Neural cell (in vitro differentiated cells): ENCODE measurements around the gene NAMPT. TPM values are rescaled to one million over a fixed set of nuclear protein-coding genes. Genes with fewer than 3 reads are reported as not detected.

ENCODE experiments used
- H2AFZ ChIP-seq: fragments of 200-600, 300-800 bp; sonication (generic), shearing (Covaris generic); 2 replicates; pipeline ENCODE4 v1.6.0; 2014; ENCODE audit warnings: low read depth, mild to moderate bottlenecking, antibody characterized with exemption, low read length, moderate library complexity
- H3F3A ChIP-seq: fragments of 200-600 bp; shearing (Covaris generic); 2 replicates; pipeline ENCODE4 v1.6.1; 2016; ENCODE audit warnings: mild to moderate bottlenecking, moderate library complexity, mixed read lengths, antibody characterized with exemption, low read length; ENCODE audit not compliant: insufficient read depth, poor library complexity, severe bottlenecking
- H3K27ac ChIP-seq: fragments of 200-600, 300-800 bp; sonication (generic), shearing (Covaris generic); 2 replicates; pipeline ENCODE4 v1.5.1; 2014; ENCODE audit warnings: mild to moderate bottlenecking, low read length, moderate library complexity
- H3K27me3 ChIP-seq: fragments of 300-800, 200-600 bp; sonication (generic), shearing (Covaris generic); 2 replicates; pipeline ENCODE4 v1.6.0; 2014; ENCODE audit warnings: mild to moderate bottlenecking, low read depth, low read length, moderate library complexity; ENCODE audit not compliant: insufficient read depth
- H3K36me3 ChIP-seq: fragments of 300-800, 200-600 bp; sonication (generic), shearing (Covaris generic); 2 replicates; pipeline ENCODE4 v1.5.1; 2014; ENCODE audit warnings: mild to moderate bottlenecking, antibody characterized with exemption, low read length, moderate library complexity; ENCODE audit not compliant: insufficient read depth
- H3K4me2 ChIP-seq: fragments of 300-800, 200-600 bp; sonication (generic), shearing (Covaris generic); 2 replicates; pipeline ENCODE4 v1.6.0; 2014; ENCODE audit warnings: mild to moderate bottlenecking, low read length
- H3K4me3 ChIP-seq: fragments of 300-800, 200-600 bp; sonication (generic), shearing (Covaris generic); 2 replicates; pipeline ENCODE4 v1.5.1; 2014; ENCODE audit warnings: mild to moderate bottlenecking, low read length, moderate library complexity
- H3K79me2 ChIP-seq: fragments of 200-600 bp; shearing (Covaris generic); replicated peaks from 2 replicates; pipeline ENCODE4 v1.6.0; 2014; ENCODE audit warnings: mild to moderate bottlenecking, low read length, moderate library complexity; ENCODE audit not compliant: insufficient read depth
- H3K9ac ChIP-seq: fragments of 300-800, 200-600 bp; sonication (generic), shearing (Covaris generic); 2 replicates; pipeline ENCODE4 v1.6.1; 2016; ENCODE audit warnings: mild to moderate bottlenecking, low read length, mixed read lengths
- H3K9me2 ChIP-seq: fragments of 200-600 bp; shearing (Covaris generic); 2 replicates; pipeline ENCODE4 v1.6.1; 2016; ENCODE audit warnings: mild to moderate bottlenecking, low read length, mixed read lengths; ENCODE audit not compliant: insufficient read depth
- H3K9me3 ChIP-seq: fragments of 200-600, 300-800 bp; sonication (generic), shearing (Covaris generic); 2 replicates; pipeline ENCODE4 v1.6.1; 2016; ENCODE audit warnings: mild to moderate bottlenecking, mixed run types, low read length, moderate library complexity, mixed read lengths
- H4K20me1 ChIP-seq: fragments of 200-600 bp; shearing (Covaris generic); 2 replicates; pipeline ENCODE4 v1.6.1; 2016; ENCODE audit warnings: mild to moderate bottlenecking, mixed run types; ENCODE audit not compliant: insufficient read depth
- CTCF ChIP-seq: fragments of 450-650 bp; IDR thresholded peaks from 2 replicates; pipeline ENCODE4 v1.5.1; 2014; ENCODE audit warnings: antibody characterized with exemption, mild to moderate bottlenecking, moderate library complexity; ENCODE audit not compliant: poor library complexity, severe bottlenecking
- EP300 ChIP-seq: fragments of 450-650 bp; conservative IDR thresholded peaks from 2 replicates; pipeline ENCODE4 v1.6.1; 2014; ENCODE audit warnings: antibody characterized with exemption, mild to moderate bottlenecking, moderate library complexity; ENCODE audit not compliant: poor library complexity, severe bottlenecking
- EZH2 ChIP-seq: fragments of 200-600, 300-800 bp; shearing (Covaris generic), sonication (generic); IDR thresholded peaks from 2 replicates; pipeline ENCODE4 v1.6.1; 2014; ENCODE audit warnings: antibody characterized with exemption, low read length, borderline replicate concordance, mild to moderate bottlenecking; ENCODE audit not compliant: insufficient read depth, poor library complexity, severe bottlenecking
- MXI1 ChIP-seq: fragments of 450-650 bp; conservative IDR thresholded peaks from 2 replicates; pipeline ENCODE4 v1.6.1; 2014; ENCODE audit warnings: antibody characterized with exemption, mild to moderate bottlenecking; ENCODE audit not compliant: poor library complexity, severe bottlenecking
- POLR2AphosphoS5 ChIP-seq: IDR thresholded peaks from 2 replicates; pipeline ENCODE4 v1.6.1; 2012
- RAD21 ChIP-seq: fragments of 450-650 bp; conservative IDR thresholded peaks from 2 replicates; pipeline ENCODE4 v1.6.1; 2014; ENCODE audit warnings: antibody characterized with exemption, mild to moderate bottlenecking, moderate library complexity
- REST ChIP-seq: IDR thresholded peaks from 2 replicates; pipeline ENCODE4 v1.6.1; 2012; ENCODE audit warnings: borderline replicate concordance
- SMC3 ChIP-seq: fragments of 450-650 bp; conservative IDR thresholded peaks from 2 replicates; pipeline ENCODE4 v1.6.1; 2014; ENCODE audit warnings: antibody characterized with exemption, mild to moderate bottlenecking, moderate library complexity; ENCODE audit not compliant: poor library complexity
- TAF1 ChIP-seq: IDR thresholded peaks from 2 replicates; pipeline ENCODE4 v1.6.1; 2012; ENCODE audit warnings: low read depth
- polyA plus RNA-seq: library from polyadenylated mRNA; depleted of rRNA; stranded (reverse); fragments of >200 nt; gene quantifications from 2 replicates; pipeline ENCODE4 v1.2.3, GENCODE V29; 2014

The NAMPT gene
- polyA plus RNA-seq, 1 donor from 2014 or later: 34.0 TPM

DNA sequence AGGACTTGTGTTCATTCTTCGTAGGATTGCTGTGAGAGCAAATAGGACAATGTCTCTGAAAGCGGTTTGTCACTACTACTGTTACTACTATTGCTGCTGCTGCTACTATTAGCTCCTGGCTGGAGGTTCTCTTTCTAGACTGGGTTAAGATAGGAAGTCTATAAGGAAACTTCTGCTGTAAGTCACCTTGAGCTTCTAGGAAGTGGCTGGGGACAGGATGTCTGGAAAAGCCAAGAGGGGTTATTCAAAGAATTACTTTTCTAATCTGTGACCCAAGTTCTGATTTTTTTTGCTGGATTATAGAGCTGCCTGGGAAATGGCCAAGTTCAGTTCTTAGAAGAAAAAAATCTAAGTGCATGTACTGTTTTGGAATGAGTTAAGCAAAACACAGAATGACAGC, 62.2 kb downstream of the NAMPT start:
- Histone ChIP-seq H3F3A (no peaks in the 10 kb centered on the region), H3K9ac (no peak overlapping the region), H3K27me3 (no peaks in the 10 kb centered on the region), H3K4me2 (no peak overlapping the region), H4K20me1 (no peaks in the 10 kb centered on the region), H3K9me2 (no peaks in the 10 kb centered on the region), H2AFZ (no peak overlapping the region), H3K79me2 (no peaks in the 10 kb centered on the region), H3K9me3 (no peaks in the 10 kb centered on the region), H3K36me3 (no peaks in the 10 kb centered on the region), H3K27ac (no peak overlapping the region), H3K4me3 (no peak overlapping the region)
- TF ChIP-seq EZH2 (no peak), SMC3 (no peak), REST (no peak), RAD21 (no peak), CTCF (no peak), POLR2AphosphoS5 (no peak), TAF1 (no peak), EP300 (no peak), MXI1 (no peak)

DNA sequence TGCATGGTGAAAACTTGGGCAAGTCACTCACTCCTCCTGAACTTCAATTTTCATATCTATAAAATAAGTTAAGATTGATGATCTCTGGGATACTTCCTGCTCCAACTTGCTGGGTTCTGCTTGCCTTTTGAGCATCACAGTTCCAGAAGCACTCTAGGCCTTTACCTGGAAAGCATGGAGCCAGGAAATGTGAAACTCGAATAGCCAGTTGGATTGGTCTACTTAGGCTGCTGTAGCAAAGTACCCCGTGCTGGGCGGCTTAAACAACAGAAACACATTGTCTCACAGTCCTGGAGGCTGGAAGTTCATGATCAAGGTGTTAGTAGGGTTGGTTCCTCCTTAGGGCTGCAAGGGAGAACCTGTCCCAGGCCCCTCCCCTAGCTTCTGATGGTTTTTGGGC, 64.5 kb downstream of the NAMPT start:
- H3K27me3 ChIP-seq: no peaks in the 10 kb centered on the region
- no peak overlapping the region for H2AFZ ChIP-seq
- no peak overlapping the region for H3K9ac ChIP-seq
- H3K79me2 ChIP-seq: no peaks in the 10 kb centered on the region
- H3K4me2 ChIP-seq: no peak overlapping the region
- H3F3A ChIP-seq: no peaks in the 10 kb centered on the region
- no peaks in the 10 kb centered on the region for H3K36me3 ChIP-seq
- H3K27ac ChIP-seq: no peak overlapping the region
- no peaks in the 10 kb centered on the region for H3K9me3 ChIP-seq
- H3K4me3 ChIP-seq: no peak overlapping the region
- TF ChIP-seq POLR2AphosphoS5: no peak
- no peaks in the 10 kb centered on the region for H4K20me1 ChIP-seq
- H3K9me2 ChIP-seq: no peaks in the 10 kb centered on the region

GRCh38 chr7:106219170-106219569, 65.6 kb downstream of the NAMPT start:
- H3K9me2 ChIP-seq: no peaks in the 10 kb centered on the region
- no peak overlapping the region for H3K27ac ChIP-seq
- H3K9ac ChIP-seq: no peak overlapping the region
- H3F3A ChIP-seq: no peaks in the 10 kb centered on the region
- no peak overlapping the region for H3K4me3 ChIP-seq
- no peaks in the 10 kb centered on the region for H3K27me3 ChIP-seq
- H3K36me3 ChIP-seq: no peaks in the 10 kb centered on the region
- H3K4me2 ChIP-seq: no peak overlapping the region
- H3K9me3 ChIP-seq: no peaks in the 10 kb centered on the region
- H4K20me1 ChIP-seq: no peaks in the 10 kb centered on the region
- no peaks in the 10 kb centered on the region for H3K79me2 ChIP-seq
- no peak overlapping the region for H2AFZ ChIP-seq
- TF ChIP-seq EP300 (no peak), SMC3 (no peak), MXI1 (no peak), REST (no peak), POLR2AphosphoS5 (no peak), RAD21 (no peak), CTCF (no peak), TAF1 (no peak), EZH2 (no peak)
